GM12872 (cell line): ENCODE data around the gene CYTL1.

ENCODE experiments used
- TF ChIP-seq, protein P1 (sequence below): IDR thresholded peaks from 3 replicates; pipeline ENCODE4 v1.5.1; 2011; ENCODE audit warnings: low read depth, mild to moderate bottlenecking, low read length, moderate library complexity; ENCODE audit not compliant: insufficient read depth

The CYTL1 gene

GRCh38 chr4:5051278-5052203 is 32.3 kb upstream of the CYTL1 start, which contains the start of gene STK32B:
Gene STK32B (plus strand): TSS chr4:5051480.
- TF ChIP-seq, protein P1, sequence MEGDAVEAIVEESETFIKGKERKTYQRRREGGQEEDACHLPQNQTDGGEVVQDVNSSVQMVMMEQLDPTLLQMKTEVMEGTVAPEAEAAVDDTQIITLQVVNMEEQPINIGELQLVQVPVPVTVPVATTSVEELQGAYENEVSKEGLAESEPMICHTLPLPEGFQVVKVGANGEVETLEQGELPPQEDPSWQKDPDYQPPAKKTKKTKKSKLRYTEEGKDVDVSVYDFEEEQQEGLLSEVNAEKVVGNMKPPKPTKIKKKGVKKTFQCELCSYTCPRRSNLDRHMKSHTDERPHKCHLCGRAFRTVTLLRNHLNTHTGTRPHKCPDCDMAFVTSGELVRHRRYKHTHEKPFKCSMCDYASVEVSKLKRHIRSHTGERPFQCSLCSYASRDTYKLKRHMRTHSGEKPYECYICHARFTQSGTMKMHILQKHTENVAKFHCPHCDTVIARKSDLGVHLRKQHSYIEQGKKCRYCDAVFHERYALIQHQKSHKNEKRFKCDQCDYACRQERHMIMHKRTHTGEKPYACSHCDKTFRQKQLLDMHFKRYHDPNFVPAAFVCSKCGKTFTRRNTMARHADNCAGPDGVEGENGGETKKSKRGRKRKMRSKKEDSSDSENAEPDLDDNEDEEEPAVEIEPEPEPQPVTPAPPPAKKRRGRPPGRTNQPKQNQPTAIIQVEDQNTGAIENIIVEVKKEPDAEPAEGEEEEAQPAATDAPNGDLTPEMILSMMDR: no peak

GRCh38 chr4:5050520-5051277 is 31.4 kb upstream of the CYTL1 start:
- TF ChIP-seq, protein P1: peak; percentile 52

DNA sequence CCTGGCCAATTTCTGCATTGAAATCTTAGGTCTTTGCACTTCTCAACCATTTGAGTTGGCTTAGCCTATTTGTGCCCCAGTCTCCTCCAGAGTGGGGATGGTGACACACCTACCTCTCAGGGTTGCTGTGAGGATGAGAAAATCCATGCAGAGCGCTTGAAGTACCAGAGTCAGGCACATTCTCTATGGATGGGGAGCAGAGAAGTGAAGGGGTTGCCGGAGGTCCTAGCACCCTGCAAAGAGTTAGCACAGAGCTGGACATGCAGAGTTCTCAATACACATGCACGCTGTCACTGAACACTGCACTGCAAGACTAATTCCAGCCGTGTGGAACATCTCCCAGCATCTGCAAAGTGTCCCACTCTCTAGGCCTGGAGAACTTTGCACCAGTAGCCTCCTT is 29.5 kb upstream of the CYTL1 start:
- TF ChIP-seq, protein P1: no peak

DNA sequence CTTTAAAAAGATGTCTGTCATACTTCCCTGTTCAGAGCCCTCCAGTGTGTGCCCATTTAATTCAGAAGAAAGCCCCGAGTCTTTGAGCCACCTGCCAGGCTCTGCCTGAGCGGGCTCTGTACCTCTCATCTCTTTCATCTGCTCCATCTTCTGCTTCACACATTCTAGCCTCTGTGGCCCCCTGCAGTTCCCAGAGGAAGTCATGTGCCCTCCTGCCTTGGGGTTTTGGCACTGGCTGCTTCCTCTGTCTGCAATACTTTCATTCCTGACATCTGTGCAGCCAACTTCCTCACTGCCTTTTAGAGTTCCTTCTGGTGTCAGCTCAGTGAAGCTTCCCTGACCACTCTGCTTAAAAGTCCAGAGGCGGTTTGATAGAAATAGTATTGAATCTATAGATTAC is 25.8 kb upstream of the CYTL1 start:
- TF ChIP-seq, protein P1: no peak

- TF ChIP-seq, protein P1: no peak
Observed at GRCh38 chr4:5044341-5044740, 25.1 kb upstream of the CYTL1 start.

DNA sequence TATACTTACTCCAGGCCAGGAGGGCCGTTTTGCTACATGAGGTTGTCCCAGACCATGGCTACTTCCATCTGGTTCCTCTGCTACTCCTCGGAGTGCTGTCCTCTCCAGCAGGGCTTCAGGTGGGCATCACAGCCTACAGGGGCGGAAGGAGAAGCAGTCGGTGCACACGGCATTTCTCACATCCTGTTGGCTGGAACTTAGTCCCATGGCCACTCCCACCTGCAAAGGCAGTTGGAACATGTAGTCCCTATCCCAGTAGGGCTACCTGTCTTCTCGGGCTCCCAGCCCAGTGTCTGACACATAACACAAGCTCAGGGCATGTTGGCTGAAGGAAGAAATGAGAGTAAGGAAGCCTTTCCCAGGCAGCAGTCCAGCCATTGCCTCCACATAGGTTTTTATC is 24.3 kb upstream of the CYTL1 start:
- TF ChIP-seq, protein P1: no peak

GRCh38 chr4:5041699-5042098 is 22.4 kb upstream of the CYTL1 start:
- TF ChIP-seq, protein P1: no peak
